ENCODE data around the gene ARSB. TPM values are rescaled to one million over a fixed set of nuclear protein-coding genes. Genes with fewer than 3 reads are reported as not detected.

Gene ARSB
- total and polyA plus RNA-seq, 2 donors (not counting 1 experiment from before 2014, with no cell fraction given): 4.6 to 9.8 TPM

GRCh38 chr5:78778538-78778937, 206.6 kb downstream of the ARSB start:
- 100% methylated on average over 1 of the region's 1 CpG for WGBS (ENCODE audit: insufficient coverage)
- ChIA-PET POLR2A (no interaction called here), CTCF (interaction anchor here (1.4 kb wide), 1 partner anchor 18 kb away, joined by 4 read pairs; no protein-coding TSS in a partner anchor)
- H3K4me2 ChIP-seq (replicated peaks; ENCODE audit: low read depth, low read length, poor library complexity, severe bottlenecking): no peak overlapping the region
- H3K4me3 ChIP-seq (ENCODE audit: control extremely low read depth in 1 of 5, extremely low read depth in 1 of 5, insufficient read depth in 1 of 5, low read depth in 2 of 5, low read length in 4 of 5): no peak overlapping the region
- no peak for TF ChIP-seq CTCF (IDR thresholded peaks at IDR 0.05)
- no peak for TF ChIP-seq EZH2 (IDR thresholded peaks at IDR 0.05; ENCODE audit: borderline replicate concordance, insufficient read depth, low read depth, low read length, poor library complexity, severe bottlenecking)
- Mint-ChIP-seq H3K4me1 (peaks cover 13% of the 10 kb centered on the region), H3K27me3 (no peaks in the 10 kb centered on the region), H3K27ac (no peak overlapping the region), H3K4me3 (no peak overlapping the region), H3K9me3 (ENCODE audit: insufficient read depth) (no peaks in the 10 kb centered on the region)
- H3K36me3 ChIP-seq (replicated peaks in 1 of 2; ENCODE audit: control extremely low read depth in 1 of 2, control insufficient read depth in 1 of 2, extremely low read depth in 1 of 2, insufficient read depth in 2 of 2, low read length in 1 of 2): peaks cover 0 to 17% of the 10 kb centered on the region in 2 experiments
- peaks cover 0 to 6% of the 10 kb centered on the region in 2 donors for H3K4me1 ChIP-seq (ENCODE audit: control insufficient read depth in 2 of 2, insufficient read depth in 2 of 2, low read length in 2 of 2)
- H2AFZ ChIP-seq (ENCODE audit: insufficient read depth, low read depth, low read length, poor library complexity, severe bottlenecking): no peak overlapping the region
- H3K9ac ChIP-seq (ENCODE audit: low read length): no peak overlapping the region
- H3K79me2 ChIP-seq (ENCODE audit: control insufficient read depth, insufficient read depth, low read length): no peaks in the 10 kb centered on the region
- peaks cover 0 to 7% (median 0%) of the 10 kb centered on the region in 3 donors for H3K9me3 ChIP-seq (ENCODE audit: control extremely low read depth in 1 of 3, control insufficient read depth in 2 of 3, insufficient read depth in 1 of 3, low read length in 2 of 3)
- H4K20me1 ChIP-seq (ENCODE audit: control insufficient read depth, insufficient read depth, low read length, poor library complexity, severe bottlenecking): no peaks in the 10 kb centered on the region
- intact Hi-C loops (cut with micrococcal nuclease): no loop called here
- H3K27me3 ChIP-seq (replicated peaks in 1 of 4; ENCODE audit: control extremely low read depth in 1 of 4, control insufficient read depth in 3 of 4, insufficient read depth in 4 of 4, low read length in 3 of 4): no peaks in the 10 kb centered on the region
- no peak overlapping the region for H3K27ac ChIP-seq (ENCODE audit: low read length in 2 of 2)
- ATAC-seq (ENCODE audit: low read depth) (no peak), DNase-seq (no peak)

DNA sequence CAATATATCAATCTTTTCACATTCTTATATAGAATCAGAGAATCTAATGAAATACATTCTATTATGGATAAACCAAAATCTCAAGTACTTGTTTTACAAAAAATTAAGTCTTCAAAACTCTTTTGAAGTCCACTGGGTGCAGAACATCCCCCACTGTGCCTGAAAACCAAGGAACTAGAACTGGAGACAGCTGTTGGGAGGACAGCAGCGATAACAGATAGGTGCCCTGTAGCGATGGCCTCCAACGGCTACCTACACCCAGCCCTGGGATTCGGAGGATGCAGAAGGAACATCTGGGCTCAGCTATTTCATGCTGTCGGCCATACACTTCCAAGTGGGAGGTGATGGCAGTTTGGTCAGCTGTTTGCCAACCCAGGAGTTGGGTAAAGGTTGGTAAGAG, 207.2 kb downstream of the ARSB start:
- H3K27ac ChIP-seq (ENCODE audit: low read length in 2 of 2): no peak overlapping the region
- H3K4me1 ChIP-seq (ENCODE audit: control insufficient read depth in 2 of 2, insufficient read depth in 2 of 2, low read length in 2 of 2): peaks cover 0 to 4% of the 10 kb centered on the region in 2 donors
- H3K27me3 Mint-ChIP-seq: no peaks in the 10 kb centered on the region
- DNase-seq (no peak), ATAC-seq (ENCODE audit: low read depth) (no peak)
- no peak overlapping the region for H3K27ac Mint-ChIP-seq
- H3K9ac ChIP-seq (ENCODE audit: low read length): no peak overlapping the region
- H3K27me3 ChIP-seq (replicated peaks in 1 of 4; ENCODE audit: control extremely low read depth in 1 of 4, control insufficient read depth in 3 of 4, insufficient read depth in 4 of 4, low read length in 3 of 4): no peaks in the 10 kb centered on the region
- no peak overlapping the region for H2AFZ ChIP-seq (ENCODE audit: insufficient read depth, low read depth, low read length, poor library complexity, severe bottlenecking)
- 100% methylated on average over 4 of the region's 5 CpGs for WGBS (ENCODE audit: insufficient coverage)
- H3K9me3 ChIP-seq (ENCODE audit: control extremely low read depth in 1 of 3, control insufficient read depth in 2 of 3, insufficient read depth in 1 of 3, low read length in 2 of 3): peaks cover 0 to 10% (median 0%) of the 10 kb centered on the region in 3 donors
- H3K4me2 ChIP-seq (replicated peaks; ENCODE audit: low read depth, low read length, poor library complexity, severe bottlenecking): no peak overlapping the region
- ChIA-PET POLR2A (no interaction called here), CTCF (interaction anchor here (1.2 kb wide), 1 partner anchor 50 kb away, joined by 3 read pairs; no protein-coding TSS in a partner anchor)
- intact Hi-C loops (cut with micrococcal nuclease): no loop called here
- H3K4me3 Mint-ChIP-seq: no peak overlapping the region
- no peaks in the 10 kb centered on the region for H3K9me3 Mint-ChIP-seq (ENCODE audit: insufficient read depth)
- H3K4me1 Mint-ChIP-seq: peaks cover 10% of the 10 kb centered on the region
- H3K4me3 ChIP-seq (ENCODE audit: control extremely low read depth in 1 of 5, extremely low read depth in 1 of 5, insufficient read depth in 1 of 5, low read depth in 2 of 5, low read length in 4 of 5): no peak overlapping the region
- H3K79me2 ChIP-seq (ENCODE audit: control insufficient read depth, insufficient read depth, low read length): no peaks in the 10 kb centered on the region
- no peaks in the 10 kb centered on the region for H4K20me1 ChIP-seq (ENCODE audit: control insufficient read depth, insufficient read depth, low read length, poor library complexity, severe bottlenecking)
- peaks cover 0 to 17% of the 10 kb centered on the region in 2 experiments for H3K36me3 ChIP-seq (replicated peaks in 1 of 2; ENCODE audit: control extremely low read depth in 1 of 2, control insufficient read depth in 1 of 2, extremely low read depth in 1 of 2, insufficient read depth in 2 of 2, low read length in 1 of 2)
- TF ChIP-seq EZH2 (IDR thresholded peaks at IDR 0.05; ENCODE audit: borderline replicate concordance, insufficient read depth, low read depth, low read length, poor library complexity, severe bottlenecking) (no peak), CTCF (IDR thresholded peaks at IDR 0.05) (no peak)
